Stomach (tissue), 9 donors: Measurements from ENCODE around the gene MLANA. TPM values are rescaled to one million over a fixed set of nuclear protein-coding genes. Genes with fewer than 3 reads are reported as not detected.

Source experiments
- DNase-seq, 2 donors: peaks; one replicate each; pipeline versions ENCODE4 v3.0.0 to v3.0.0-alpha.2; 2013 to 2019
- H3K27ac ChIP-seq, 5 donors: fragments of 200-600 bp in 4 of 5; sonication (generic) in 4 of 5; one replicate each; pipeline ENCODE4 v1.5.1; 2013 to 2019; ENCODE audit warnings: mild to moderate bottlenecking in 1 of 5, moderate library complexity in 1 of 5
- H3K27me3 ChIP-seq, 3 donors: fragments of 200-600 bp; sonication (generic); one replicate each; pipeline ENCODE4 v1.5.1; 2017 to 2019; ENCODE audit warnings: mixed run types in 1 of 3
- H3K36me3 ChIP-seq, 4 donors: fragments of 200-600 bp; sonication (generic); 1 replicate in 3 of 4; 2 replicates in 1 of 4; pipeline ENCODE4 v1.5.1; 2016 to 2019
- H3K4me1 ChIP-seq, 4 donors: fragments of 200-600 bp; sonication (generic); one replicate each; pipeline ENCODE4 v1.5.1; 2016 to 2019
- H3K4me3 ChIP-seq, 4 donors: fragments of 200-600 bp; sonication (generic) in 3 of 4; one replicate each; pipeline ENCODE4 v1.5.1; 2016 to 2019; ENCODE audit warnings: mild to moderate bottlenecking in 1 of 4
- H3K9me3 ChIP-seq, 4 donors: fragments of 200-600 bp; sonication (generic); one replicate each; pipeline ENCODE4 v1.5.1; 2016 to 2019
- EP300 ChIP-seq: sonication (generic); formaldehyde crosslinking; IDR thresholded peaks from one replicate; pipeline ENCODE4 v1.6.1; 2017; ENCODE audit warnings: antibody characterized with exemption
- POLR2A ChIP-seq, 4 donors: fragments of 450-650 bp; IDR thresholded peaks; one replicate each; pipeline ENCODE4 v1.6.1; 2016; ENCODE audit warnings: antibody characterized with exemption in 4 of 4, control low read depth in 2 of 4, mild to moderate bottlenecking in 1 of 4, moderate library complexity in 1 of 4
- POLR2AphosphoS5 ChIP-seq, 3 donors: sonication (generic); formaldehyde crosslinking; IDR thresholded peaks; one replicate each; pipeline ENCODE4 v1.6.1; 2016; ENCODE audit warnings: antibody characterized with exemption in 3 of 3
- WGBS, 5 donors: extraction: QIAGEN DNeasy Blood & Tissue Kit in 3 of 5; methylation state at CpG; one replicate each; pipeline versions ENCODE4 v1.1.5 to v1.1.7; 2013 to 2018; 5-methylcytosine and 5-hydroxymethylcytosine counted together
- intact Hi-C: fragments of 100-400 bp; cut with DNase I; formaldehyde crosslinking; loops from one replicate; pipeline ENCODE4 v1.15.1; 2023; ENCODE audit warnings: low total_unique reads
- polyA plus RNA-seq, 3 donors: library from polyadenylated mRNA; stranded (reverse); fragments of 200-250 nt; gene quantifications; one replicate each; pipeline ENCODE4 v1.2.3, GENCODE V29; 2013
- total RNA-seq, 5 donors: library from RNA; depleted of rRNA; stranded (reverse); fragments of >200 nt; gene quantifications; one replicate each; pipeline versions ENCODE4 v1.1.0 to v1.2.3, GENCODE V29; 2014 to 2016
- TF ChIP-seq, protein P1 (sequence below), 7 experiments: fragments of 450-650 bp in 4 of 7; fragments of 200-600 bp in 3 of 7; sonication (generic) in 3 of 7; IDR thresholded peaks; one replicate each; pipeline ENCODE4 v1.5.1; 2016 to 2019; ENCODE audit warnings: antibody characterized with exemption in 7 of 7, control low read depth in 2 of 7, mild to moderate bottlenecking in 1 of 7
- donor health status: healthy with polysubstance abuse.
- donor health status: Bipolar disorder and iron deficiency.
- donor health status: healthy.

The MLANA gene
- total and polyA plus RNA-seq, 8 donors: not detected

DNA sequence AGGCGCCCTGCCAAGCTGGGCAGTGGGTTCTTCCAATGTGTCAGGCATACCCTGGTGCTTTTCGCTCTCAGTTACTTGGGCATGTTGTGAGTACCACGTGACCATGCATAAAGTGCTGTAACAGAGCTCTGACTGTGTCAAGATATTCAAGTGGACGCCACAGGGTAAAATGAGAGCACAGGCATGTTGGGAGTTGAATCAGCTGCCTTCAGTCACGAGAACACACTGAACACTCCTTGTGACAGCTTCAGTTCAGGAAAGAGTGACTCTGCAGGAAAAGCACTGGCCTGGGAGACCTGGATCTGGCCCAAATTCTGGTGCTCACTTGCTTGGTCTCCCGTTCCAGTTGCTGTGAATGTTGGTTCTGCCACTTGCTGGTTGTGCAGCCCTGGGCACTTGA is 5.1 kb downstream of the MLANA start:
- H3K4me3 ChIP-seq: no peak overlapping the region
- no peaks in the 10 kb centered on the region for H3K9me3 ChIP-seq
- H3K27ac ChIP-seq: no peak overlapping the region
- 89 to 94% (median 90%) methylated on average over 6 of the region's 6 CpGs for WGBS, 5 donors
- peaks cover 0 to 42% (median 31%) of the 10 kb centered on the region in 4 donors for H3K36me3 ChIP-seq
- no peaks in the 10 kb centered on the region for H3K4me1 ChIP-seq
- TF ChIP-seq EP300 (no peak), POLR2A (IDR thresholded peaks at IDR 0.05) (no peak), POLR2AphosphoS5 (IDR thresholded peaks at IDR 0.05) (no peak)
- TF ChIP-seq, protein P1, sequence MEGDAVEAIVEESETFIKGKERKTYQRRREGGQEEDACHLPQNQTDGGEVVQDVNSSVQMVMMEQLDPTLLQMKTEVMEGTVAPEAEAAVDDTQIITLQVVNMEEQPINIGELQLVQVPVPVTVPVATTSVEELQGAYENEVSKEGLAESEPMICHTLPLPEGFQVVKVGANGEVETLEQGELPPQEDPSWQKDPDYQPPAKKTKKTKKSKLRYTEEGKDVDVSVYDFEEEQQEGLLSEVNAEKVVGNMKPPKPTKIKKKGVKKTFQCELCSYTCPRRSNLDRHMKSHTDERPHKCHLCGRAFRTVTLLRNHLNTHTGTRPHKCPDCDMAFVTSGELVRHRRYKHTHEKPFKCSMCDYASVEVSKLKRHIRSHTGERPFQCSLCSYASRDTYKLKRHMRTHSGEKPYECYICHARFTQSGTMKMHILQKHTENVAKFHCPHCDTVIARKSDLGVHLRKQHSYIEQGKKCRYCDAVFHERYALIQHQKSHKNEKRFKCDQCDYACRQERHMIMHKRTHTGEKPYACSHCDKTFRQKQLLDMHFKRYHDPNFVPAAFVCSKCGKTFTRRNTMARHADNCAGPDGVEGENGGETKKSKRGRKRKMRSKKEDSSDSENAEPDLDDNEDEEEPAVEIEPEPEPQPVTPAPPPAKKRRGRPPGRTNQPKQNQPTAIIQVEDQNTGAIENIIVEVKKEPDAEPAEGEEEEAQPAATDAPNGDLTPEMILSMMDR (IDR thresholded peaks at IDR 0.05): no peak
- intact Hi-C loops: no loop called here
- H3K27me3 ChIP-seq: no peaks in the 10 kb centered on the region
- DNase-seq: no peak

DNA sequence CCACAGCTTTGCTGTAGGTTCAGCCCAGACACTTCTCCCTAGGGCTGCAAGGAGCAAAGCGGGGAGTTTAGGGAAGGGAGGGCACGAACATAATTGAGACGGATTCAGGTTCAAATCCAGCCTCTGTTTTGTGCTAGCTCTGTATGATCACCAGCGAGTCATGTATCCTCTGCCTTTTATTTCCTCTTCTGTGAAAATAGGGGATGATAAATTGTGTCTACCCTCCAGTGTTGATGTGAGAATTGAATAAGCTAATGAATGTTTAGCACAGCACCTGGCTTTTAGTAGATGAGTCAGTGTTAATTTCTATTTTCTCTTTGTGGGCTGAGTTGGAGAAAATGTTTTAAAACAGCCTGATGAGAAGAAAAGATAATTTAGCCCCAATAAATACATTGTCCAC is 6.2 kb downstream of the MLANA start:
- H3K36me3 ChIP-seq: peaks cover 0 to 42% (median 31%) of the 10 kb centered on the region in 4 donors
- intact Hi-C loops: no loop called here
- H3K27ac ChIP-seq: no peak overlapping the region
- H3K9me3 ChIP-seq: no peaks in the 10 kb centered on the region
- 92 to 98% (median 97%) methylated on average over 4 of the region's 4 CpGs for WGBS, 5 donors
- no peaks in the 10 kb centered on the region for H3K27me3 ChIP-seq
- TF ChIP-seq POLR2A (IDR thresholded peaks at IDR 0.05) (no peak), EP300 (no peak), POLR2AphosphoS5 (IDR thresholded peaks at IDR 0.05) (no peak)
- TF ChIP-seq, protein P1 (IDR thresholded peaks at IDR 0.05): no peak
- H3K4me1 ChIP-seq: no peaks in the 10 kb centered on the region
- no peak for DNase-seq
- no peak overlapping the region for H3K4me3 ChIP-seq

DNA sequence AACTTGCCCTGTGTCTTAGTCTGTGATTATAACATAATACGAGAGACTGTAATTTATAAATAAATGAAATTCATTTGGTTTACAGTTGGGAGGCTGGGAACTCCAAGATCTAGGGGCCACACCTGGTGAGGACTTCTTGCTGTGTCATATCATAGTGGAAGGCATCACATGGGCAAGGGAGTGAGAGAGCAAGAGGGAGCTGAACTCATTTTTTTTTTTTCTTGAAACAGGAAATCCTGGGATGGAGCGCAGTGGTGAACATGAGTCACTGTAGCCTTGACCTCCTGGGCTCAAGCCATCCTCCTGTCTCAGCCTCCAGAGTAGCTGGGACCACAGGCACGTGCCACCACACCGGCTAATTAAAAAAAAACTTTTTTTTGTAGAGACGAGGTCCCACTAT is 7.2 kb downstream of the MLANA start:
- H3K9me3 ChIP-seq: no peaks in the 10 kb centered on the region
- DNase-seq: no peak
- no peak for TF ChIP-seq POLR2A (IDR thresholded peaks at IDR 0.05)
- no peak for TF ChIP-seq POLR2AphosphoS5 (IDR thresholded peaks at IDR 0.05)
- TF ChIP-seq EP300: no peak
- TF ChIP-seq, protein P1 (IDR thresholded peaks at IDR 0.05): no peak
- H3K4me3 ChIP-seq: no peak overlapping the region
- no peaks in the 10 kb centered on the region for H3K4me1 ChIP-seq
- H3K36me3 ChIP-seq: peaks cover 0 to 42% (median 31%) of the 10 kb centered on the region in 4 donors
- H3K27ac ChIP-seq: no peak overlapping the region
- H3K27me3 ChIP-seq: no peaks in the 10 kb centered on the region
- intact Hi-C loops: no loop called here
- WGBS, 5 donors: 92 to 94% (median 92%) methylated on average over 5 of the region's 5 CpGs

GRCh38 chr9:5899292-5899691 is 8.6 kb downstream of the MLANA start:
- TF ChIP-seq POLR2AphosphoS5 (IDR thresholded peaks at IDR 0.05) (no peak), POLR2A (IDR thresholded peaks at IDR 0.05) (no peak), EP300 (no peak)
- TF ChIP-seq, protein P1 (IDR thresholded peaks at IDR 0.05): no peak
- Histone ChIP-seq H3K9me3 (no peaks in the 10 kb centered on the region), H3K27ac (no peak overlapping the region), H3K27me3 (no peaks in the 10 kb centered on the region), H3K4me3 (no peak overlapping the region), H3K4me1 (no peaks in the 10 kb centered on the region), H3K36me3 (peaks cover 0 to 54% (median 39%) of the 10 kb centered on the region in 4 donors)
- intact Hi-C loops: no loop called here
- 72 to 82% (median 74%) methylated on average over 2 of the region's 2 CpGs for WGBS, 5 donors
- DNase-seq: no peak
